DND-41 (cell line): ENCODE data around the gene ITPR2.

Experiments used
- EZH2 ChIP-seq: IDR thresholded peaks from 3 replicates; pipeline ENCODE4 v1.6.1; 2012; ENCODE audit warnings: borderline replicate concordance, low read depth, mild to moderate bottlenecking, moderate library complexity, low read length, inconsistent platforms; ENCODE audit not compliant: severe bottlenecking
- TF ChIP-seq, protein P1 (sequence below): IDR thresholded peaks from 2 replicates; pipeline ENCODE4 v1.5.1; 2012; ENCODE audit warnings: borderline replicate concordance, low read length, moderate library complexity, mild to moderate bottlenecking; ENCODE audit not compliant: poor library complexity, severe bottlenecking; ENCODE audit errors: extremely low read depth

GRCh38 chr12:26728205-26729050, 104.6 kb downstream of the ITPR2 start:
- TF ChIP-seq, protein P1, sequence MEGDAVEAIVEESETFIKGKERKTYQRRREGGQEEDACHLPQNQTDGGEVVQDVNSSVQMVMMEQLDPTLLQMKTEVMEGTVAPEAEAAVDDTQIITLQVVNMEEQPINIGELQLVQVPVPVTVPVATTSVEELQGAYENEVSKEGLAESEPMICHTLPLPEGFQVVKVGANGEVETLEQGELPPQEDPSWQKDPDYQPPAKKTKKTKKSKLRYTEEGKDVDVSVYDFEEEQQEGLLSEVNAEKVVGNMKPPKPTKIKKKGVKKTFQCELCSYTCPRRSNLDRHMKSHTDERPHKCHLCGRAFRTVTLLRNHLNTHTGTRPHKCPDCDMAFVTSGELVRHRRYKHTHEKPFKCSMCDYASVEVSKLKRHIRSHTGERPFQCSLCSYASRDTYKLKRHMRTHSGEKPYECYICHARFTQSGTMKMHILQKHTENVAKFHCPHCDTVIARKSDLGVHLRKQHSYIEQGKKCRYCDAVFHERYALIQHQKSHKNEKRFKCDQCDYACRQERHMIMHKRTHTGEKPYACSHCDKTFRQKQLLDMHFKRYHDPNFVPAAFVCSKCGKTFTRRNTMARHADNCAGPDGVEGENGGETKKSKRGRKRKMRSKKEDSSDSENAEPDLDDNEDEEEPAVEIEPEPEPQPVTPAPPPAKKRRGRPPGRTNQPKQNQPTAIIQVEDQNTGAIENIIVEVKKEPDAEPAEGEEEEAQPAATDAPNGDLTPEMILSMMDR: no peak
- no peak for TF ChIP-seq EZH2
